MG63 (cell line): Measurements from ENCODE around the gene FRMD5. TPM values are rescaled to one million over a fixed set of nuclear protein-coding genes. Genes with fewer than 3 reads are reported as not detected.

ENCODE experiments used
- DNase-seq: peaks from one replicate; pipeline ENCODE4 v3.0.0-alpha.2; 2020
- H3K27me3 ChIP-seq: fragments of 250-450 bp; sonication (Bioruptor Pico); 2 replicates; pipeline ENCODE4 v1.5.1; 2020; ENCODE audit warnings: mild to moderate bottlenecking, moderate library complexity
- H3K36me3 ChIP-seq: fragments of 250-450 bp; sonication (Bioruptor Pico); 2 replicates; pipeline ENCODE4 v1.5.1; 2020; ENCODE audit warnings: mild to moderate bottlenecking, moderate library complexity
- H3K4me3 ChIP-seq: fragments of 250-450 bp; sonication (Bioruptor Pico); 2 replicates; pipeline ENCODE4 v1.5.1; 2020; ENCODE audit warnings: mild to moderate bottlenecking, moderate library complexity
- H3K9me3 ChIP-seq: fragments of 250-450 bp; sonication (Bioruptor Pico); 2 replicates; pipeline ENCODE4 v1.5.1; 2020; ENCODE audit warnings: mild to moderate bottlenecking, moderate library complexity
- total RNA-seq: library from RNA; depleted of rRNA; stranded (reverse); fragments of >200 nt; shearing (Covaris generic); gene quantifications from 2 replicates; pipeline ENCODE4 v1.2.3, GENCODE V29; 2014; ENCODE audit warnings: low replicate concordance

FRMD5 gene
- total RNA-seq, 1 experiment from 2014 or later: 13.8 TPM

GRCh38 chr15:44082558-44083157 lies 112.4 kb downstream of the FRMD5 start:
- Histone ChIP-seq H3K4me3 (no peak overlapping the region), H3K36me3 (no peaks in the 10 kb centered on the region), H3K27me3 (no peaks in the 10 kb centered on the region), H3K9me3 (peaks cover 10% of the 10 kb centered on the region)
- no peak for DNase-seq

GRCh38 chr15:44081026-44082013 lies 113.8 kb downstream of the FRMD5 start:
- DNase-seq: no peak
- Histone ChIP-seq H3K9me3 (peaks cover 10% of the 10 kb centered on the region), H3K4me3 (no peak overlapping the region), H3K36me3 (no peaks in the 10 kb centered on the region), H3K27me3 (no peaks in the 10 kb centered on the region)

GRCh38 chr15:44075535-44075934 lies 119.5 kb downstream of the FRMD5 start:
- Histone ChIP-seq H3K36me3 (no peaks in the 10 kb centered on the region), H3K4me3 (no peak overlapping the region), H3K27me3 (no peaks in the 10 kb centered on the region), H3K9me3 (peaks cover 10% of the 10 kb centered on the region)
- DNase-seq: no peak

GRCh38 chr15:44069489-44069888 lies 125.6 kb downstream of the FRMD5 start:
- no peaks in the 10 kb centered on the region for H3K9me3 ChIP-seq
- no peak for DNase-seq

GRCh38 chr15:44068347-44068746 lies 126.7 kb downstream of the FRMD5 start:
- Histone ChIP-seq H3K4me3 (no peak overlapping the region), H3K27me3 (no peaks in the 10 kb centered on the region), H3K36me3 (no peaks in the 10 kb centered on the region)

More at GRCh38 chr15:44069489-44069888, 125.6 kb downstream of the FRMD5 start:
- Histone ChIP-seq H3K36me3 (no peaks in the 10 kb centered on the region), H3K27me3 (no peaks in the 10 kb centered on the region), H3K4me3 (no peak overlapping the region)

GRCh38 chr15:44066211-44066827 lies 128.8 kb downstream of the FRMD5 start:
- Histone ChIP-seq H3K36me3 (no peaks in the 10 kb centered on the region), H3K27me3 (no peaks in the 10 kb centered on the region), H3K4me3 (no peak overlapping the region), H3K9me3 (no peaks in the 10 kb centered on the region)
- peak; percentile 43 for DNase-seq

More at GRCh38 chr15:44068347-44068746, 126.7 kb downstream of the FRMD5 start:
- DNase-seq: no peak
- H3K9me3 ChIP-seq: no peaks in the 10 kb centered on the region

- Histone ChIP-seq H3K4me3 (no peak overlapping the region), H3K36me3 (no peaks in the 10 kb centered on the region), H3K27me3 (no peaks in the 10 kb centered on the region), H3K9me3 (no peaks in the 10 kb centered on the region)
- DNase-seq: no peak
These were observed 130.4 kb downstream of the FRMD5 start for GRCh38 chr15:44064706-44065105.

- H3K36me3 ChIP-seq: no peaks in the 10 kb centered on the region
- no peak for DNase-seq
These were observed 136.9 kb downstream of the FRMD5 start for GRCh38 chr15:44058126-44058525.

GRCh38 chr15:44045661-44046060 lies 149.4 kb downstream of the FRMD5 start:
- no peaks in the 10 kb centered on the region for H3K27me3 ChIP-seq
- DNase-seq: no peak
- no peak overlapping the region for H3K4me3 ChIP-seq

More at GRCh38 chr15:44058126-44058525, 136.9 kb downstream of the FRMD5 start:
- Histone ChIP-seq H3K27me3 (no peaks in the 10 kb centered on the region), H3K4me3 (no peak overlapping the region), H3K9me3 (no peaks in the 10 kb centered on the region)

GRCh38 chr15:44045217-44045616 lies 149.9 kb downstream of the FRMD5 start:
- Histone ChIP-seq H3K36me3 (no peaks in the 10 kb centered on the region), H3K4me3 (no peak overlapping the region), H3K27me3 (no peaks in the 10 kb centered on the region), H3K9me3 (peaks cover 7% of the 10 kb centered on the region)
- no peak for DNase-seq

More at GRCh38 chr15:44045661-44046060, 149.4 kb downstream of the FRMD5 start:
- Histone ChIP-seq H3K9me3 (peaks cover 3% of the 10 kb centered on the region; the same call in 1 of the 2 replicates), H3K36me3 (no peaks in the 10 kb centered on the region)

- H3K4me3 ChIP-seq: no peak overlapping the region
- H3K9me3 ChIP-seq: peaks cover 11% of the 10 kb centered on the region
- no peaks in the 10 kb centered on the region for H3K36me3 ChIP-seq
- DNase-seq: no peak
- no peaks in the 10 kb centered on the region for H3K27me3 ChIP-seq
These were observed 156.3 kb downstream of the FRMD5 start for GRCh38 chr15:44038755-44039191.

GRCh38 chr15:44035781-44036699 lies 159.0 kb downstream of the FRMD5 start:
- H3K27me3 ChIP-seq: no peaks in the 10 kb centered on the region
- H3K4me3 ChIP-seq: no peak overlapping the region
- H3K9me3 ChIP-seq: peaks cover 10% of the 10 kb centered on the region
- H3K36me3 ChIP-seq: no peaks in the 10 kb centered on the region
- no peak for DNase-seq

GRCh38 chr15:44034933-44035624 lies 160.0 kb downstream of the FRMD5 start:
- DNase-seq: peak; percentile 72
- no peaks in the 10 kb centered on the region for H3K36me3 ChIP-seq
- H3K4me3 ChIP-seq: no peak overlapping the region
- peaks cover 7% of the 10 kb centered on the region for H3K9me3 ChIP-seq
- no peaks in the 10 kb centered on the region for H3K27me3 ChIP-seq

GRCh38 chr15:44034334-44034733 lies 160.7 kb downstream of the FRMD5 start:
- no peaks in the 10 kb centered on the region for H3K27me3 ChIP-seq
- no peaks in the 10 kb centered on the region for H3K36me3 ChIP-seq
- H3K9me3 ChIP-seq: peaks cover 3% of the 10 kb centered on the region; the same call in 1 of the 2 replicates
- no peak for DNase-seq
- H3K4me3 ChIP-seq: no peak overlapping the region

- no peaks in the 10 kb centered on the region for H3K27me3 ChIP-seq
- peak; percentile 77 for DNase-seq
- no peaks in the 10 kb centered on the region for H3K36me3 ChIP-seq
- H3K4me3 ChIP-seq: no peak overlapping the region
- H3K9me3 ChIP-seq: peaks cover 3% of the 10 kb centered on the region; the same call in 1 of the 2 replicates
These were observed 161.2 kb downstream of the FRMD5 start for GRCh38 chr15:44033894-44034293.
